NCI-H748 (cell line): ENCODE data around the gene TMEFF2.
"Not testable (repeated sequence)": the region's sequence is repeated elsewhere in the genome, so short reads cannot be mapped to it uniquely, and the experiment has no call there.

Experiments
- DNase-seq: peaks from one replicate; lab custom pipeline; 2025; ENCODE audit not compliant: unreplicated experiment; lab: John Stamatoyannopoulos, UW

The TMEFF2 gene

GRCh38 chr2:192132604-192133003, 62.1 kb downstream of the TMEFF2 start:
- not testable (repeated sequence) for DNase-seq

GRCh38 chr2:192130312-192130711, 64.4 kb downstream of the TMEFF2 start:
- not testable (repeated sequence) for DNase-seq

- DNase-seq = no peak
Measured at GRCh38 chr2:192128655-192129054, 66.1 kb downstream of the TMEFF2 start.

DNA sequence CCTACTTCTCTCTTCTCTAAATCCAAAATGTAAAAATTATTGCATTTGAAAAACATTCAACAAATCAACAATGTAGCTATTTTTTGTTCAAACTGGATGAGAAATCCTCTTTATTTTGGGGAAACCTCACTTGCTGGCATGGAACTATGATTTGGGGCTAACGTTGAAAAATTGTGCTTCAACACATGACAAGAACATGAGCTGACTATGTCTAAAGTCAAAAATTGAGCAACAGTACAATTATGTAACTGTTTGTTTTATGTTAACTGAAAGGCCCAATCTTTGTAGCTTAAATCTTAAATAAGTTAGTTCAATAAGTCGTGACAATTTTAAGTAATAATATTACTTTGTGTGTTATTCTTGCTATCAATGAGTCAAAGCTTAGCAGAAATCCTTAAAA, 67.3 kb downstream of the TMEFF2 start:
- DNase-seq = no peak

DNA sequence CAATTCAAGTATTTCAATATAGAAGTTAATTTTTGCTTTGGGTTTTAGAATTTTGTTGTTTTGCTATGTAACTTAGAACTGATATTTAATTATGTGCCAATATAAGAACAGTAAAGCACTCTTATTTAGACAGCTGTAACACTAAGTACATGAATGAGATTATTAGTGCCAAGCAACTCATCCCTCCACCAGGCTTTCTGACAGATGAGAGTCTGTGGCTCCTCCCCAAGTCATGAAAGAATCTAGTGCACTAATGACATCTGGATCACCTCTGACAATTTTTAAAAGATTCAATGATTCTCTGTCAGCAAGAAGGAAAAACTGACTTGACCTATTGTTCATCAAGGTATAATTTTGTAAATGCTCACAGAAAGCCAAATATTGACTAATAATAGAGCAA, 67.8 kb downstream of the TMEFF2 start:
- peak; percentile 35 for DNase-seq

DNA sequence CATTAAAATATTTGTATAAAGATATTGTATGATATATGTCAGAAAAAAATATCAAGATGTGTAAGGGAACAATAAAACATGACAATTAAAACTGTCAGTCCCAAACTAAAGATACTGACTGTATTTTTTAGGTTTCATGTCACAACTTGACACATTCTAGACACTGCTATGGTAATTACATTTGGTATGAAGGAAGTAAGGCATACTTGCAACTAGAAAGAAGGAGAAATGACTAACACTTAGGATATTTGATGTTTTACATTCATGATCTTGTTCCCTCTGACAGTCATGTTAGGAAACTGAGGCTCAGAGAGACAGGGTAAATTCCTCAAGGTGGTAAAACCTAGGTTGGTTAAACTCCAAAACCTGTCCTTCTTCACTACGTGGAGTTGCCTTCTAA, 68.3 kb downstream of the TMEFF2 start:
- no peak for DNase-seq

DNA sequence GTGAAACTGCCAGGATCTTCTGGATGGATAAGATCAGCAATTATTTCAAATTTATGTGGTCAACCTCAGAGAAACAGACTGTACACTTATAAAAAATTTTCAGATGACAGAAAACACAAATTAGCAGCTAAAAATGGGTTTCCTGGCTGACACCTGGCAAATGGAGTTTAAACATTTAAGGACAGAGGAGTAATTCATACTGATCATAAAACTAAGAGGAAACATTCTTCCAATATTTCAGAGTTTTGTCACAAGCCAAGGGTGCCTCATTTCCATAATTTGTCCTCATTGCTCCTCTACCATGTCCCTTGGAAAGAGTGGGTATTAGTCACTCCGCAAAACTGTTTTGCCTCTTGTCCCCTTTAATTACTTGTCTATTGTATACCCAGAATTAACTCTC, 70.2 kb downstream of the TMEFF2 start:
- DNase-seq = no peak

GRCh38 chr2:192123847-192124246, 70.9 kb downstream of the TMEFF2 start:
- no peak for DNase-seq

GRCh38 chr2:192122946-192123345, 71.8 kb downstream of the TMEFF2 start:
- no peak for DNase-seq

DNA sequence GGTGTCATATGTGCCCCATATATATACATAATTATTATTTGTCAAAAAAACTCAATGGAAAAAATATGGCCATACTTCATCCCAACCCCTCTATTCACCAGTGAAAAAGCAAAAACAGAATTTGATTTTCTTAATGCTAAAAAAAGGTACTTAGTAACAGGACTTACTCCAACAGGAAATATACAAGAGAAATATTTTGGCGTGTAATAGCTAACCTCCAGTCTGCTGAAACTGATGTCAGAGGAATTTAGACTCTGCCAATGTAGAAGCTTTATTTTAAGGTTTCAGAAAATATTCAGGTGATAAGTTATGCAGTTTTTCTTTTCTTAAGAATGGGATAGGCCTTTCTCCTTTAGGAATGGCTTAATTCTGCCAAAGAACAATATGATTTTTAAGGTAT, 72.6 kb downstream of the TMEFF2 start:
- DNase-seq = no peak

DNA sequence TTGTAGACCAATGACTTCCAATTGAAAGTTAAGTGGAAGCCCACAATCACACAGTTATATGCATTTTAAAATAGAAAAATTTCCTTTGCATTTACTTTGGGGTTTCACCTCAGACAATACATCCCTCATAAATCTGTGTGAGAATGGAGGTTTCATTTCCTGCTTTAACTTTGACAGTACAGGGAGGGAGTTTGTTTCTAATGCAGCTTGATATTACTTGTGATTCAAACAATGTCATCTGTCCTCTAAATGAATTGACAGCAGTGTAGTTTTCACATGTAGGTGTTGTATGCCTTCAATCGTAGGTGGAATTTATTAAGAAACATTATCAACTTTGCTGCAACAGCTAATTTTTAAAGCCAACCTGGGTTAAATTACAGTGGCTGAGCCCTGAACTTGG, 75.2 kb downstream of the TMEFF2 start:
- no peak for DNase-seq

GRCh38 chr2:192117705-192118104, 77.0 kb downstream of the TMEFF2 start:
- no peak for DNase-seq

DNA sequence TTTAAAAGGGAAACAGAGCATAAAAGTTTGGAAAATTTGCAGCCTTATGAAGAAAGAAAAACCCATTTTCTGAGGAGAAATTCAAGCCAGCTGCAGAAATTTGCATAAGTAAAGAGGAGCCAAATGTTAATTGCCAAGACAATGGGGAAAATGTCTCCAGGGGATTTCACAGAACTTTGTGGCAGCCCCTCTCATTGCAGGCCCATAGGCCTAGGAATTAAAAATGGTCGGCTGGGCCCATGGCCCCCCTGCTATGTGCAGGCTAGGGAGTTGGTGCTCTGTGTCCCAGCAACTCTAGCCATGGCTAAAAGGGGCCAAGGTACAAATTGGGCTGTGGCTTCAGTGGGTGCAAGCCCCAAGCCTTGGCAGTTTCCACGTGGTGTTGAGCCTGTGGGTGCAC, 83.2 kb downstream of the TMEFF2 start:
- not testable (repeated sequence) for DNase-seq

GRCh38 chr2:192099742-192100141, 95.0 kb downstream of the TMEFF2 start:
- DNase-seq = no peak

GRCh38 chr2:192098814-192099491, 95.8 kb downstream of the TMEFF2 start:
- no peak for DNase-seq

DNA sequence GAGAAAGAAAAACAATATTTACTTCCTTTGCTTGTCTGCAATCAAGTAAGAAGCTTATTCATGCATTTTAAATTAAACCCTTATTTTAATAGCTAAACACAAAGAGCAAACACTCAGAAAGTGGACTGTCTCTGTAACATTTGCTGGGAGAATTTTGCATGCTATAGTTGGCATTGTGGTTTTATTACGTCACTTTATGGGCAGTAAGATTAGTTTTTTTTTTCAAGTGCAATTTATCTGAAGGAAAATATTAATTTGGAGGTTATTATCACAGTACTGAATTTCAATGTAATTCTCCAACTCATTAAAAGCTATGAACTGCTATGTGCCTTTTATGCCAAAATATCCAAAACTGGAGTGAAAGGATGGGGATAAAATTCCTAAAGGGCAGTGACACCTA, 103.3 kb downstream of the TMEFF2 start:
- no peak for DNase-seq

DNA sequence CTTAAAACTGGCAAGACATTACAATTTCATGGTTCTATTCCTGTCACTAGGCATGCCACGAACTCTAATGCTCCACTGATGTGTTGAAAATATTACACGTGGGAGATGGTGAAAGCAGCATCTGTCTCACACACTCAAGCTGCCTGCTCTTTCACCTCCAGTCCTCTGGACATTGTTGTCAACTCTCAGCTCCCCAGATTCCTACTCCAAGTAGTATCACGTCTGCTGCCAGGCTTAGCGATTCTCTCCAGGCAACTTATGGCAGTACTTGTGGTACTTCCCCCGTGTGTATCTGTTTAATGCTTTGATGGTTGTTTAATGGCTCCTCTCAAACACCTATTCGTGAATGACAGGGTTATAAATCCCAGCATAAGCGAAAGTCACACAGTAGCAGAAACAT, 103.8 kb downstream of the TMEFF2 start:
- DNase-seq = no peak

GRCh38 chr2:192087398-192087958, 107.3 kb downstream of the TMEFF2 start:
- peak; percentile 30 for DNase-seq

- DNase-seq = no peak
Measured at GRCh38 chr2:192082121-192082520, 112.6 kb downstream of the TMEFF2 start.

GRCh38 chr2:192080096-192080495, 114.6 kb downstream of the TMEFF2 start:
- not testable (repeated sequence) for DNase-seq

GRCh38 chr2:192073878-192074277, 120.9 kb downstream of the TMEFF2 start:
- DNase-seq = no peak

DNA sequence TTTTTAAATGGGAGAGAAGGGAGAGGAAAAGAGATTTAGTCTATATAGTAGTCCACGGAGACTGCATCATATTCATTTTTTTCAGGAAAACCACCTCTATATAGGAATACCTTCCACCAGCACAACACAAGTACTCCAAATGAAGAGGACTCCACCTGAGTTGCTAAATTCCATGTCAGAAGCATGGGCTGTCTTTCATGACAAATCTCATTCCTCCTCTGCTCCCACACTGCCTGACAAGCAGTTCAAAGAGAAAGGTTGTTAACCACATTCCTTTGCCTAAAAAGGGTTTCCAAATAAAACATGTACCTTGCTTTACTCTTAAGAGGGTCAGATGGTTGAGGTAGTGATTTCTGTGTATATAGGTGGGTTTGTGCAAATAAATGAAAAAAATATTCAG, 122.0 kb downstream of the TMEFF2 start:
- DNase-seq = no peak

DNA sequence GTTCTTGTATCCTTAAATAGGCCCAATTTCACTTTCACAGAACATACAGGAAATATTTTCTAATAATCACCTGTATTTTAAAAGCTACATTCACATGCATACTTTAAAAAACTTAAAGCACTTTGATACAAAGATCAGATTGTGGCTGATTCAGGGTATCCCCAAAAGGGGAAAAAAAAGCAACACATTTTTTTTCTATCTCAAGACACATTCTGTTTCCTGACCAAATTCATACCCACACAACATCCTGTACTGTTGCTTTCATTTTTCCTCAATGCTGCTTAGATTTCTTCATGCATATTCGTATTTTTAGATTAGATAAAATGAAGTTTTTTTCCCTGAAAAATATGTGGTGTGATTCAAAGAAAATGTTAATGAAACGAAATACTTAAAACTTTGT, 122.5 kb downstream of the TMEFF2 start:
- DNase-seq = no peak
